ENCODE results near the gene SMAD7.

Gene SMAD7

DNA sequence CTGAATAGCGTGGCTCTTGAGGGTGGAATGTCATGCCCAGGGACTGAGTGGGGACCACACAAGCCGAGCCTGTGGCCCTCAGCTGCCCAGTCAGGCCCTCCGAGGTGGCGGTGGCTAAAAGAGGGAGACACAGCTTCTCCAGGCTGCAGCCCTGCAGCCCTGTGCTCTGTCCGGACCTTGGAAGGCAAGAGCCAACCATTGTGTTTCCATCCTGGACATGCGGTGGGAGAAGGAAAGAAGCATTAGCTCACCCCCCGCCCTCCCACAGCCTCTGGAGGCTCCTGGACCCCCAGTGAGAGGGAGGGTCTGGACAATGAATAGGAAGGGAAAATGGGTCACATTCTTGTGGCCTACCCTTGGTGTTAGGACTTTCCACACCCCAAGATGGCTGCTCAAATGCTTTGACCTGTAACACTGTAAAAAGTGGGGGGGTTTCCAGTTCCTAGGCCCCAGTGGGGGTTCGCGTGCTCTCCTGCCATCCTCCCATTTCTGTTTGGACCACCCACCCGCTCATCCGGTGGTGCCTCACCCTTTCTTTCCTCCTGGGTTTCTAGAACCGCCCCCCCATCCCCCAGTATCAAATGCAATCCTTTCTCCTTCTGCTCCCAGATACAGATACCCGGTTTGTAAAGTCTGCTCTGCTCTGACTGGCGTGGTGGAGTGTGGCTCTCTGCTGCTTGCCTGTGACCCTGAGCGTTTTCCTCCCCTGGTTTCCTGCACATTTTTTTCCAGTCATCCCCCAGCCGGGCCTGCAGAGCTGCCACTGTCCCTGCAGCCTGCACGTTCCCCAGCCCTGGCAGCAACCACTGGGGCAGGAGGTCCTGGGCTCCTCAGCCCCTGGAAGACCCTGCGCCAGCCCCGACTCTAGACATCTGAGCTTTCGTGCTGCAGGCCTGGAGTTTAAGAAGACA lies 36.3 kb upstream of the SMAD7 start:
- no peak for DNase-seq (ENCODE audit: low read depth in 2 of 2)

GRCh38 chr18:48985161-48985560 lies 34.4 kb upstream of the SMAD7 start:
- DNase-seq (ENCODE audit: low read depth in 2 of 2): no peak

DNA sequence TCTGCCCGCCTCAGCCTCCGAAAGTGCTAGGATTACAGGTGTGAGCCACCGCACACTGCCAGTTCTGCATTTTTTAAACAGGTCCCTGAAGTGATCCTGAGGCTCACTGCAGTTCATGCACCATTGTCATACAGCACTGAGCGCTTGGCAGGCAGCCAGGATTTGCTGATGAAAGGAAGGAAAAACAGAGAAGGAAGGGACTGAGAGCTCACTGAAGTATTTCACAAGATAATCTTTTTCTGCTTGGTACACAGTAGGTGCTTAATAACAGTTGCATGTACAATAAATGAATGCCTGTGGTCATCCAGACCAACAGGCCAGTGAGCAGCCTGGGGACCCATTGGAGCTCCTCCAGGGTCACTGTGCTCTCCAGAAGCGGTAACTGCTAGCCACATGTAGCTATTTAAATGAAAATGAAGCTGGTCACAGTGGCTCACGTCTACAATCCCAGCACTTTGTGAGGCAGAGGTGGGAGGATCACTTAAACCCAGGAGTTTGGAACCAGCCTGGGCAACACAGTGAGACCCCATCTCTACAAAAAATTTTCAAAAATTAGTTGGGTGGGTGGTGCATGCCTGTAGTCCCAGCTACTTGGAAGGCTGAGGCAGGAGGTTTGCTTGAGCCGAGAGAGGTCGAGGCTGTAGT lies 33.1 kb upstream of the SMAD7 start:
- no peak for DNase-seq (ENCODE audit: low read depth in 2 of 2)

DNA sequence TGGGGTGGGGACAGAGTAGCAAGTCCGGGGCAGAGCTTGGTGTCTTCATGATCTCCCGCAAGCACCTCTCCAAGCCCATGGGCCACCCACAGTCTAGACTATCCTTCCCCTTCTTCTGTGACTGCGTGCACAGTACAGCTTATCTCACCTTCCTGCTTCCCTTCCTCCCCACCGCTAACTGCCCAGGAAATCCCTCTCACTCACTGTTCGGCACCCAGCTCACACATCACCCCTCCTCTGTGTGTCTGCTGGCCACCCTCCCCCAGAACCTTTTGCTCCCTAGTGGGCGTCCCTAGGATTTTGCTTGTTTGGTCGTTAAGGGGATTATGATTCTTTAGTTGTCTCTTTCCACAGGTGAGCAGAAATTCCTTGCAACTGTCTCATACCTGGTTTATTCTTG lies 31.5 kb upstream of the SMAD7 start:
- no peak for DNase-seq (ENCODE audit: low read depth in 2 of 2)

DNA sequence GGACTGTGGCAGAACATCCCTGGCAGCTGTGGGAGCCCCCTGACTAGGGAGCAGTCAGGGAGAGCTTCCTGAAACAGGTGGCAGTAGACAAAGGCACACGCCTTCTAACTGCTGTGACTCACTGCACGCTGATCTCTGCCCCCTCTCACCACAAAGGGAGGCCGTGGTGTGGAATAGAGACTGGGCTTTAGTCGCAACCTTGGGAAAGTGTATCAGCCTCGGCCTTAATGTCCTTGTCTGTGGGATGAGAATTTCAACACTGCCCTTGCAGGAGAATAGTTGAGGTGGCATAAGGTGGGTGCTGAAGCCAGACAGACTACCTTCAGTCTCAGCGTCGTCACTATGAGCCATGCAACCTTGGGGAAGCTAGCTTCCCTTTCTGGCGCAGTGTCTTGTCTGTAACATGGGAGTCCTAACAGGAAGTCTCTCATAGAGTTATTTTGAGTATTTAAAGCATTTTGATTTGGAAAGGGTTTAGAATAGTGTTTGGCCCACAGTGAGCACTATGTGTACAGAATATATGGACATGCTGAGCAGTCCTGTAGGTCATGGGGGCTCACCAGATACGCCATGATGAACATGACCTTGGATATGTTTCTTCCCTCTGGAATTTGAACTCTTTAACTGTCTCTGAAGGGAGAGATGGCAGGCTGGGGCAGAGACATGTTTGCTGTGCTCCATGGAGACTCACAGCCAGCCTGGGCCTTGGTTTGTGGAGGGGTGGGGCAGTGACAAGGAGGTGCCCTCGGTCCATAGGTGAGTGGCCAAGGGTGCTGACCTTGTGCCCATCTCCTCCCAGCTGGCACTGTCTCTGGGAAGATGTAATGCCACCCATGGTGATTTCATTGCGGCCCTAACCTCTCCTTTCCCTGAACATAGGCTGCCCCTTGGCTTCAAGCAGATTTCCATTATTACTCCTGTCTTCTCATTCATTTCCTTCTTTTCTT lies 29.5 kb upstream of the SMAD7 start:
- DNase-seq (ENCODE audit: low read depth in 2 of 2): no peak

DNA sequence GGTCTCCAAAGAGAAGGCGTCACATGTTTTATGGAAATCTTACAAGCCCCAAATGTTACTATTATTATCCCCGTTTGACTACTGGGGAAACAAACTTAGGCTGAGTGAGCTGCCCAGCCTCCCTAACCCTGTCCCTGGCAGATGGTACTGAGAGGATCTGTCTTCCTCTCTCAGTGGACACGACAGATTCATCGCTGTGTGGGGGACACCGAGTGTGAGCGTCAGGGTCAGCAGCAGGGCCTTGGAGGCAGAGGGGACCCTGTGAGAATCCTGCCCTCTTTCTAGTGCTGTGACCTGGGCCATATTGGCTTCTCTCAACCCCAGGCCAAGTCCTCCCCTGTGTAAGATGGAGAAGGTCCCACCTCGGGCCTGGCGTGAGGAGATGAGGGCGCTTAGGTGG lies 27.1 kb upstream of the SMAD7 start:
- DNase-seq (ENCODE audit: low read depth in 2 of 2): no peak

GRCh38 chr18:48975817-48976649 lies 25.3 kb upstream of the SMAD7 start:
- peak; percentile 14 to 32 for DNase-seq (ENCODE audit: low read depth in 2 of 2)

- no peak for DNase-seq (ENCODE audit: low read depth in 2 of 2)
Observed at GRCh38 chr18:48975120-48975816, 24.5 kb upstream of the SMAD7 start.

DNA sequence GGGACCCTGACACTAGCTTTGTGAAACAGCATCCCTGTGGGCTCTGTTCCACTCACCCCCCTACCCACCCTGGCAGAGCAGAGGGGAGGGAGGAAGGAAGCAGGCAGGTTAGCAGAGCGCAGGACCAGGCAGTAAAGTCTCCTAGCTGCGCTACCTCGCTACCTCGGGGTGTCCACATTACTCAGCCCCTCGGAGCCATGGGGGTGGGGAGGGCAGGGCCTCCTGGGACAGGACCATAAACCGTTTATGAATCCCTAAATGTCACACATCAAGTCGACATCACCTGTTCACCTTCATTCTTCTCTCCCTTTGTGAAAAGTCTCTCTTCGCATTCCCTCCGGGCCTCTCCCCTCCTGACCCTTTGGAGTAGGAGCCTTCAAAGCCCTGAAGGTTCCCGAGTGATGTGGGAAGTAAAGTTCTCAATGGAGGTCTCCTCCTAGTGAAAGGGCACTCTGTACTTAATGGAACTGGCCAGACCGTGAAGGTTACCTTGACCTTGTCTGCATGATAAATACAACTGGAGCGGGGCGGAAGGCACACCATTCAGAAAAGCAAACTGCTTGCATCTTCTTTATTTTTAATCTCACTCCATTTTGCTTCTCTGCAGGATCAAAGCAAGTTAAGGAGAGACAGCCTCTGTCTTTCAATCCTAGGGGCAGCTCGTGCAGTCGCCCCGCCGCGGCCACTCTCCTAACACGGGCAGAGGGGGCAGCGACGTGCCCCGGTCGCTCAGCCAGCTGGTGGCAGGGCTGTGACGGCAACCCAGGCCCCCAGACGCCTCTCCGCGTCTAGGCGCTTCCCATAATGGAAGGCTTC lies 23.7 kb upstream of the SMAD7 start:
- DNase-seq (ENCODE audit: low read depth in 2 of 2): no peak

GRCh38 chr18:48973731-48974130 lies 23.0 kb upstream of the SMAD7 start:
- no peak for DNase-seq (ENCODE audit: low read depth in 2 of 2)

DNA sequence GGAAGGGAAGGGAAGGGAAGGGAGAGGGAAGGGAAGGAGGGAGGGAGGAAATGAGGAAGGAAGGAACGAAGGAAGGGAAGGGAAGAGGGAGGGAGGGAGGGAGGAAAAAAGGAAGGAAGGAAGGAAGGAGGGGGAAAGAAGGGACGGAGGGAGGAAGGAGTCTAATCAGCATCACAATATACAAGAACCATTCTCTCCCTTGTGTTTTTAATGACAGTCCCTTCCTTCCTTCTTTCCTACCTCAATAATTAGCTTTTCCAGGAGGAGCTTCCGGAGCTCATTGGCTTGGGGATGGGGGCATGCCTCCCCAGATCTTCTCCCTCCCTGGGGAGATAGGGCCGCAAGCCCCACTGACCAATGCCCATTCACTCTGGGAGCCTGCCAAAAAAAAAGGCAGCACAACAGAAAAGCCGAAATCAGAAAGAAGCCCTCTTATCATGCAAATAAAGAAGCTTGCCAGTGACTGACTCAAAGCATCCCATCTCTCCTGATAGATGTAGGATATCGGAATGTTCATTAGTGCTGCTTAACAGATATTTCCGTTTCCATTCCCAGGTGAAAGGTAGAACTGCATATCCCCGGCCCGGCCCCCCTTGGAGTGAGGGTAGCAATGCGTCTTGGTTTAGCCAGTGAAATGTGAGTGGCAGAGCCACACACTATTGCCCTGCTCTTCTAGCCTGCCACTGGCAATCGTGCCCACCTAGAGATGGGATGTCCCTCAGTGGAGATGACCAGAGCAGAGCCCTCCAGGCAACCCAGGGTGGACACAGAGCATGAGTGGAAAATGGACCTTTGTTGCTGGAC lies 17.8 kb upstream of the SMAD7 start:
- DNase-seq (ENCODE audit: low read depth in 2 of 2): no peak

GRCh38 chr18:48967545-48967944 lies 16.8 kb upstream of the SMAD7 start:
- no peak for DNase-seq (ENCODE audit: low read depth in 2 of 2)

- no peak for DNase-seq (ENCODE audit: low read depth in 2 of 2)
Observed at GRCh38 chr18:48966523-48966922, 15.8 kb upstream of the SMAD7 start.

- no peak for DNase-seq (ENCODE audit: low read depth in 2 of 2)
Observed at GRCh38 chr18:48963586-48964470, 13.1 kb upstream of the SMAD7 start.

- DNase-seq (ENCODE audit: low read depth in 2 of 2): no peak
Observed at GRCh38 chr18:48962994-48963561, 12.3 kb upstream of the SMAD7 start.

DNA sequence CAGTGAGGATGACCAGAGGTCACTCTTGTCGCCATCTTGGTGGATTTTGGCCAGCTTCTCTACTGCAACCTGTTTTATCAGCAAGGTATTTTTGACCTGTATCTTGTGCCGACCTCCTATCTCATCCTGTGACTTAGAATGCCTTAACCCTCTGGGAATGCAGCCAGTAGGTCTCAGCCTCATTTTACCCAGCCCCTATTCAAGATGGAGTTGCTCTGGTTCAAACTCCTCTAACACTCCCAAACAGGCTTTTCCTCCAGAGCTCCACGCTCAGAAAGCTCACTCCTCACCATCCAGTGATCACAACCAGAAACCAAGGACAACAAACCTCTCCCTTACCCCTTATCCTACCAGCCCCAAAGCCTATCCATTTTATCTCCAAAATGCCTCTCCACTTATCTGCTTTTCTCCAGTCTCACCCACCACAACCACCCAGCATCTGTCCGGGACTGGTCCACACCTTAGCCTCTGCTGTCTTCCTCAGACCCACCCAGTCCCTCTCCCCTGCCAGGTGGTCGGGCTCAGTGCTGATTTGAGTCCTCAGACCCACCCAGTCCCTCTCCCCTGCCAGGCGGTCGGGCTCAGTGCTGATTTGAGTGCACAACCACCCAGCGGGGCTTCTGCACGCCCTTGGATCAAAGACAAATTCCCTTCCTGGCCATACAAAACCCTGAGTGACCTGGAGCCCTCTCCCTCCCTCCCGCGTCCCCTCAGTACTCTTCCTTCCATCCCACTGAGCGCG lies 11.7 kb upstream of the SMAD7 start:
- no peak for DNase-seq (ENCODE audit: low read depth in 2 of 2)

GRCh38 chr18:48961547-48961946 lies 10.8 kb upstream of the SMAD7 start:
- no peak for DNase-seq (ENCODE audit: low read depth in 2 of 2)

All from stimulated activated CD4-positive, alpha-beta T cell treated with anti-CD3 and anti-CD28 coated beads, Interleukin-1b, Interleukin-23, amount 100 ng/mL, for 1 hour (primary cell).